HG02571 (cell line): ENCODE data around the gene SERPINB13.
"Not testable (repeated sequence)": the region's sequence is repeated elsewhere in the genome, so short reads cannot be mapped to it uniquely, and the experiment has no call there.

Source experiments
- ATAC-seq: cut with Tn5 transposase; IDR thresholded peaks from one replicate; pipeline ENCODE4 v1.9.1; 2021; ENCODE audit warnings: mild to moderate bottlenecking, moderate library complexity; ENCODE audit not compliant: unreplicated experiment

The SERPINB13 gene

GRCh38 chr18:63588909-63589308 is 1.8 kb downstream of the SERPINB13 start:
- ATAC-seq: no peak

- no peak for ATAC-seq
These were observed 3.2 kb downstream of the SERPINB13 start for GRCh38 chr18:63590373-63590772.

GRCh38 chr18:63590966-63591695 is 4.0 kb downstream of the SERPINB13 start:
- no peak for ATAC-seq

- no peak for ATAC-seq
These were observed 4.6 kb downstream of the SERPINB13 start for GRCh38 chr18:63591725-63592124.

GRCh38 chr18:63592471-63592870 is 5.3 kb downstream of the SERPINB13 start:
- no peak for ATAC-seq

GRCh38 chr18:63596964-63597363 is 9.8 kb downstream of the SERPINB13 start:
- ATAC-seq: no peak

- ATAC-seq: no peak
These were observed 16.2 kb downstream of the SERPINB13 start for GRCh38 chr18:63603355-63603754.

GRCh38 chr18:63603772-63604171 is 16.6 kb downstream of the SERPINB13 start:
- ATAC-seq: peak; percentile 91

GRCh38 chr18:63604791-63605567 is 17.8 kb downstream of the SERPINB13 start:
- no peak for ATAC-seq

GRCh38 chr18:63606526-63606925 is 19.4 kb downstream of the SERPINB13 start:
- ATAC-seq: no peak

GRCh38 chr18:63613420-63613819 is 26.3 kb downstream of the SERPINB13 start:
- ATAC-seq: no peak

GRCh38 chr18:63617049-63617914 is 30.1 kb downstream of the SERPINB13 start:
- ATAC-seq: peak; percentile 69

GRCh38 chr18:63617915-63618234 is 30.7 kb downstream of the SERPINB13 start:
- no peak for ATAC-seq

- ATAC-seq: no peak
These were observed 32.5 kb downstream of the SERPINB13 start for GRCh38 chr18:63619661-63620060.

- no peak for ATAC-seq
These were observed 37.7 kb downstream of the SERPINB13 start for GRCh38 chr18:63624863-63625262.

GRCh38 chr18:63626431-63626830 is 39.3 kb downstream of the SERPINB13 start:
- no peak for ATAC-seq

- ATAC-seq: no peak
These were observed 40.7 kb downstream of the SERPINB13 start for GRCh38 chr18:63627819-63628218.

- no peak for ATAC-seq
These were observed 50.6 kb downstream of the SERPINB13 start for GRCh38 chr18:63637703-63638102.

GRCh38 chr18:63641157-63641680 is 54.1 kb downstream of the SERPINB13 start:
- ATAC-seq: not testable (repeated sequence)

GRCh38 chr18:63642668-63643356 is 55.7 kb downstream of the SERPINB13 start:
- ATAC-seq: not testable (repeated sequence)

- ATAC-seq: not testable (repeated sequence)
These were observed 57.0 kb downstream of the SERPINB13 start, which contains the start of gene SERPINB4 for GRCh38 chr18:63644142-63644541. Gene SERPINB4, minus strand, starts transcription at chr18:63644256. Its CDS starts 679 bp downstream, at chr18:63643577.
